ENCODE data around the gene RBM18.

DNA sequence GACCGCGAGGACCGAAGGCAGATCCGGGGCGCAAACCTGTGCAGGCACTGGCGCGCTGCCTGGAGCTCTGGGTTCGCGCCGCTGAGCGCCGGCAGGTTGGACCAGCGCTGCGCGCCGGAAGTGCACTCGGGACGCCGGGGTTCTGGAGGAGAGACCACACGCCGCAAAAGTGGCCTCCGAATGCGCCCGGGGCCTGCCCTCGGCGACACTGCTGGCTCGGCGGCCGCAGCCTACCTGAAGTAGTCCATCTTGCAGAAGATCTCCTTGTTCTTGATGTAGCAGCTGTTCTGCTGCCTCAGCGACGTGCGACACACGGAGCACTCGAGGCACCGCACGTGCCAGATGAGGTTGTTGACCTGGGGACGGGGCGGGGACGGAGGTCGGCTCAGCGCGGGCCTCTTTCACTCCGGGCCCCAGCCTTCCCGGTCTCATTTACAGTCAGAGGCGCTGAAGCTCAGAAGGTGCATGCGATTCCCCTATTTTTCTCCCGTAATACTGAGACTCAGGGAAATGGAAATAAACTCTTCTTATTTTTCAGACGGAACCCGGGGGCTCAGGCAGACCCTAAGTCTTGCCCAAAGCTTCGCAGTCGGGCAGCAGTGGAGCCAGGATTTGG is 38.4 kb downstream of the RBM18 start:
- TF ChIP-seq, protein P1, sequence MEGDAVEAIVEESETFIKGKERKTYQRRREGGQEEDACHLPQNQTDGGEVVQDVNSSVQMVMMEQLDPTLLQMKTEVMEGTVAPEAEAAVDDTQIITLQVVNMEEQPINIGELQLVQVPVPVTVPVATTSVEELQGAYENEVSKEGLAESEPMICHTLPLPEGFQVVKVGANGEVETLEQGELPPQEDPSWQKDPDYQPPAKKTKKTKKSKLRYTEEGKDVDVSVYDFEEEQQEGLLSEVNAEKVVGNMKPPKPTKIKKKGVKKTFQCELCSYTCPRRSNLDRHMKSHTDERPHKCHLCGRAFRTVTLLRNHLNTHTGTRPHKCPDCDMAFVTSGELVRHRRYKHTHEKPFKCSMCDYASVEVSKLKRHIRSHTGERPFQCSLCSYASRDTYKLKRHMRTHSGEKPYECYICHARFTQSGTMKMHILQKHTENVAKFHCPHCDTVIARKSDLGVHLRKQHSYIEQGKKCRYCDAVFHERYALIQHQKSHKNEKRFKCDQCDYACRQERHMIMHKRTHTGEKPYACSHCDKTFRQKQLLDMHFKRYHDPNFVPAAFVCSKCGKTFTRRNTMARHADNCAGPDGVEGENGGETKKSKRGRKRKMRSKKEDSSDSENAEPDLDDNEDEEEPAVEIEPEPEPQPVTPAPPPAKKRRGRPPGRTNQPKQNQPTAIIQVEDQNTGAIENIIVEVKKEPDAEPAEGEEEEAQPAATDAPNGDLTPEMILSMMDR (IDR thresholded peaks at IDR 0.05; ENCODE audit: low read length) = no peak
- TF ChIP-seq EZH2 (IDR thresholded peaks at IDR 0.05; ENCODE audit: borderline replicate concordance, low read length) = no peak
